ENCODE measurements around the gene MRPL45.

The MRPL45 gene

GRCh38 chr17:38369124-38369886 is 72.3 kb downstream of the MRPL45 start:
- TF ChIP-seq POLR2AphosphoS5 (IDR thresholded peaks at IDR 0.05; ENCODE audit: low read depth) (no peak), CTCF (IDR thresholded peaks at IDR 0.05; ENCODE audit: insufficient read depth, low read length) (no peak), SPI1 (IDR thresholded peaks at IDR 0.05; ENCODE audit: borderline replicate concordance, low read depth) (no peak), GABPA (IDR thresholded peaks at IDR 0.05; ENCODE audit: low read depth) (no peak)
- TF ChIP-seq, protein P1, sequence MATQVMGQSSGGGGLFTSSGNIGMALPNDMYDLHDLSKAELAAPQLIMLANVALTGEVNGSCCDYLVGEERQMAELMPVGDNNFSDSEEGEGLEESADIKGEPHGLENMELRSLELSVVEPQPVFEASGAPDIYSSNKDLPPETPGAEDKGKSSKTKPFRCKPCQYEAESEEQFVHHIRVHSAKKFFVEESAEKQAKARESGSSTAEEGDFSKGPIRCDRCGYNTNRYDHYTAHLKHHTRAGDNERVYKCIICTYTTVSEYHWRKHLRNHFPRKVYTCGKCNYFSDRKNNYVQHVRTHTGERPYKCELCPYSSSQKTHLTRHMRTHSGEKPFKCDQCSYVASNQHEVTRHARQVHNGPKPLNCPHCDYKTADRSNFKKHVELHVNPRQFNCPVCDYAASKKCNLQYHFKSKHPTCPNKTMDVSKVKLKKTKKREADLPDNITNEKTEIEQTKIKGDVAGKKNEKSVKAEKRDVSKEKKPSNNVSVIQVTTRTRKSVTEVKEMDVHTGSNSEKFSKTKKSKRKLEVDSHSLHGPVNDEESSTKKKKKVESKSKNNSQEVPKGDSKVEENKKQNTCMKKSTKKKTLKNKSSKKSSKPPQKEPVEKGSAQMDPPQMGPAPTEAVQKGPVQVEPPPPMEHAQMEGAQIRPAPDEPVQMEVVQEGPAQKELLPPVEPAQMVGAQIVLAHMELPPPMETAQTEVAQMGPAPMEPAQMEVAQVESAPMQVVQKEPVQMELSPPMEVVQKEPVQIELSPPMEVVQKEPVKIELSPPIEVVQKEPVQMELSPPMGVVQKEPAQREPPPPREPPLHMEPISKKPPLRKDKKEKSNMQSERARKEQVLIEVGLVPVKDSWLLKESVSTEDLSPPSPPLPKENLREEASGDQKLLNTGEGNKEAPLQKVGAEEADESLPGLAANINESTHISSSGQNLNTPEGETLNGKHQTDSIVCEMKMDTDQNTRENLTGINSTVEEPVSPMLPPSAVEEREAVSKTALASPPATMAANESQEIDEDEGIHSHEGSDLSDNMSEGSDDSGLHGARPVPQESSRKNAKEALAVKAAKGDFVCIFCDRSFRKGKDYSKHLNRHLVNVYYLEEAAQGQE (IDR thresholded peaks at IDR 0.05; ENCODE audit: insufficient replicate concordance, low read depth): no peak
- H3K4me3 ChIP-seq (replicated peaks; ENCODE audit: insufficient read depth, low read length): no peak overlapping the region
- H3K27me3 ChIP-seq (ENCODE audit: insufficient read depth, poor library complexity, severe bottlenecking): no peaks in the 10 kb centered on the region
- no peak overlapping the region for H3K27ac ChIP-seq (replicated peaks)
- DNase-seq (ENCODE audit: low read depth in 1 of 2, low spot score in 1 of 2): no peak
